HUES64 (cell line): ENCODE data around the gene CMYA5. TPM values are rescaled to one million over a fixed set of nuclear protein-coding genes. Genes with fewer than 3 reads are reported as not detected.
A peak's percentile ranks its signal among the peaks of the same experiment; 100 is the strongest.
"Not testable (repeated sequence)": the region's sequence is repeated elsewhere in the genome, so short reads cannot be mapped to it uniquely, and the experiment has no call there.

Experiments
- H3K27ac ChIP-seq: 2 replicates; pipeline ENCODE4 v1.7.0; 2013; ENCODE audit warnings: low read depth, low read length, inconsistent platforms
- H3K27me3 ChIP-seq: 2 replicates; pipeline ENCODE4 v1.6.1; 2013; ENCODE audit warnings: mild to moderate bottlenecking, low read length; ENCODE audit not compliant: insufficient read depth
- H3K36me3 ChIP-seq: 2 replicates; pipeline ENCODE4 v1.6.1; 2013; ENCODE audit warnings: mild to moderate bottlenecking, low read length; ENCODE audit not compliant: insufficient read depth
- H3K4me1 ChIP-seq: 2 replicates; pipeline ENCODE4 v1.6.1; 2013; ENCODE audit warnings: mild to moderate bottlenecking, low read length, moderate library complexity; ENCODE audit not compliant: insufficient read depth
- H3K4me3 ChIP-seq: 2 replicates; pipeline ENCODE4 v1.5.1; 2013; ENCODE audit warnings: mild to moderate bottlenecking, low read length, moderate library complexity
- H3K9ac ChIP-seq: 2 replicates; pipeline ENCODE4 v1.6.1; 2013; ENCODE audit warnings: mild to moderate bottlenecking, low read depth, low read length
- H3K9me3 ChIP-seq: 2 replicates; pipeline ENCODE4 v1.6.1; 2013; ENCODE audit warnings: low read depth, low read length; ENCODE audit not compliant: insufficient read depth
- WGBS: fragments of 150-250, 120-280 bp; methylation state at CpG from one replicate; pipeline ENCODE4 v1.1.7; 2013; ENCODE audit warnings: missing lambda C conversion rate; 5-methylcytosine and 5-hydroxymethylcytosine counted together
- polyA plus RNA-seq, 2 experiments: library from polyadenylated mRNA; stranded (reverse); fragments of 50-300 nt; gene quantifications; one replicate each; pipeline ENCODE4 v1.2.3, GENCODE V29; 2013

Gene CMYA5
- 0.25 TPM for polyA plus RNA-seq (2013, experiment 1 of 2)
- polyA plus RNA-seq (2013, experiment 2 of 2) = 0.25 TPM

- 56% methylated on average over 74 of the region's 74 CpGs for WGBS
- Histone ChIP-seq H3K4me1 (peaks cover 12% of the 10 kb centered on the region), H3K36me3 (peaks cover 9% of the 10 kb centered on the region), H3K9me3 (no peaks in the 10 kb centered on the region), H3K27me3 (peaks cover 7% of the 10 kb centered on the region; the same call in 1 of the 2 replicates), H3K9ac (peak within 1 kb of the TSS; percentile 63), H3K4me3 (peak within 1 kb of the TSS; percentile 59), H3K27ac (no peak within 1 kb of the TSS)
Measured at GRCh38 chr5:79689541-79690466, at the start of gene CMYA5. CMYA5 (plus strand) TSS chr5:79689836; CDS start chr5:79689908, 72 bp downstream.

GRCh38 chr5:79640571-79641055 lies 49.0 kb upstream of the CMYA5 start:
- WGBS = 95% methylated on average over 4 of the region's 4 CpGs
- Histone ChIP-seq H3K36me3 (peaks cover 62% of the 10 kb centered on the region), H3K9ac (no peak overlapping the region), H3K9me3 (no peaks in the 10 kb centered on the region), H3K27me3 (no peaks in the 10 kb centered on the region), H3K4me1 (no peaks in the 10 kb centered on the region), H3K4me3 (no peak overlapping the region), H3K27ac (0 out of 2 replicates have a peak overlapping the region, but pooled peaks have one; percentile 15)

GRCh38 chr5:79641414-79641813 lies 48.2 kb upstream of the CMYA5 start:
- no peaks in the 10 kb centered on the region for H3K4me1 ChIP-seq
- no peaks in the 10 kb centered on the region for H3K27me3 ChIP-seq
- peaks cover 70% of the 10 kb centered on the region for H3K36me3 ChIP-seq
- no peaks in the 10 kb centered on the region for H3K9me3 ChIP-seq
- H3K27ac ChIP-seq = no peak overlapping the region
- no peak overlapping the region for H3K4me3 ChIP-seq
- no CpG with 5 or more reads among the region's 1 CpG for WGBS
- no peak overlapping the region for H3K9ac ChIP-seq

- Histone ChIP-seq H3K4me3 (no peak overlapping the region), H3K4me1 (no peaks in the 10 kb centered on the region), H3K27ac (no peak overlapping the region), H3K9ac (no peak overlapping the region), H3K9me3 (no peaks in the 10 kb centered on the region), H3K36me3 (peaks cover 73% of the 10 kb centered on the region), H3K27me3 (no peaks in the 10 kb centered on the region)
- 92% methylated on average over 1 of the region's 1 CpG for WGBS
Measured at GRCh38 chr5:79642210-79642609, 47.4 kb upstream of the CMYA5 start.

GRCh38 chr5:79653843-79654242 lies 35.8 kb upstream of the CMYA5 start:
- Histone ChIP-seq H3K27me3 (no peaks in the 10 kb centered on the region), H3K4me1 (no peaks in the 10 kb centered on the region), H3K9me3 (no peaks in the 10 kb centered on the region), H3K36me3 (peaks cover 57% of the 10 kb centered on the region), H3K4me3 (no peak overlapping the region), H3K9ac (no peak overlapping the region), H3K27ac (no peak overlapping the region)
- 92% methylated on average over 5 of the region's 6 CpGs for WGBS

GRCh38 chr5:79663212-79663611 lies 26.4 kb upstream of the CMYA5 start:
- Histone ChIP-seq H3K36me3 (peaks cover 37% of the 10 kb centered on the region), H3K27me3 (no peaks in the 10 kb centered on the region), H3K9me3 (no peaks in the 10 kb centered on the region), H3K27ac (no peak overlapping the region), H3K4me3 (no peak overlapping the region), H3K9ac (no peak overlapping the region), H3K4me1 (no peaks in the 10 kb centered on the region)
- 89% methylated on average over 3 of the region's 3 CpGs for WGBS

GRCh38 chr5:79666758-79667157 lies 22.9 kb upstream of the CMYA5 start:
- no peak overlapping the region for H3K27ac ChIP-seq
- no peak overlapping the region for H3K4me3 ChIP-seq
- H3K36me3 ChIP-seq = peaks cover 40% of the 10 kb centered on the region
- H3K9me3 ChIP-seq = no peaks in the 10 kb centered on the region
- no peak overlapping the region for H3K9ac ChIP-seq
- no peaks in the 10 kb centered on the region for H3K27me3 ChIP-seq
- 95% methylated on average over 3 of the region's 3 CpGs for WGBS
- H3K4me1 ChIP-seq = no peaks in the 10 kb centered on the region

GRCh38 chr5:79672392-79672791 lies 17.2 kb upstream of the CMYA5 start:
- Histone ChIP-seq H3K27ac (no peak overlapping the region), H3K9ac (no peak overlapping the region), H3K4me3 (no peak overlapping the region), H3K9me3 (no peaks in the 10 kb centered on the region), H3K4me1 (peaks cover 5% of the 10 kb centered on the region; the same call in 1 of the 2 replicates), H3K27me3 (no peaks in the 10 kb centered on the region), H3K36me3 (peaks cover 49% of the 10 kb centered on the region)
- 97% methylated on average over 2 of the region's 2 CpGs for WGBS

- not testable (repeated sequence) for H3K9ac ChIP-seq, H3K27ac ChIP-seq, H3K4me3 ChIP-seq, H3K27me3 ChIP-seq, H3K4me1 ChIP-seq, H3K9me3 ChIP-seq
- WGBS = 95% methylated on average over 6 of the region's 6 CpGs
- H3K36me3 ChIP-seq = peaks cover 45% of the 10 kb centered on the region
Measured at GRCh38 chr5:79676354-79676753, 13.3 kb upstream of the CMYA5 start.

- not testable (repeated sequence) for H3K27me3 ChIP-seq, H3K9me3 ChIP-seq, H3K4me1 ChIP-seq, H3K4me3 ChIP-seq, H3K27ac ChIP-seq, H3K9ac ChIP-seq
- H3K36me3 ChIP-seq = peaks cover 62% of the 10 kb centered on the region
- 90% methylated on average over 3 of the region's 3 CpGs for WGBS
Measured at GRCh38 chr5:79682102-79682501, 7.5 kb upstream of the CMYA5 start.

GRCh38 chr5:79684782-79685181 lies 4.9 kb upstream of the CMYA5 start:
- H3K4me3 ChIP-seq = no peak overlapping the region
- H3K9me3 ChIP-seq = no peaks in the 10 kb centered on the region
- no peak overlapping the region for H3K27ac ChIP-seq
- H3K27me3 ChIP-seq = peaks cover under 1% of the 10 kb centered on the region; the same call in 1 of the 2 replicates
- peaks cover 49% of the 10 kb centered on the region for H3K36me3 ChIP-seq
- no peaks in the 10 kb centered on the region for H3K4me1 ChIP-seq
- WGBS = 91% methylated on average over 4 of the region's 4 CpGs
- H3K9ac ChIP-seq = no peak overlapping the region
